Superior temporal gyrus (tissue), 1 donor: ENCODE results near the gene NR1D2.
A peak's percentile ranks its signal among the peaks of the same experiment; 100 is the strongest.

Source experiments
- DNase-seq: peaks from one replicate; pipeline ENCODE4 v3.0.0-alpha.2; 2016; ENCODE audit errors: extremely low spot score

NR1D2 gene

GRCh38 chr3:23964537-23965235 is 19.6 kb downstream of the NR1D2 start:
- DNase-seq, result no peak

GRCh38 chr3:23966328-23966727 is 21.2 kb downstream of the NR1D2 start:
- DNase-seq, result no peak

- no peak for DNase-seq
These were observed 23.5 kb downstream of the NR1D2 start for GRCh38 chr3:23968463-23969184.

GRCh38 chr3:23969393-23969792 is 24.3 kb downstream of the NR1D2 start:
- DNase-seq, result no peak

- no peak for DNase-seq
These were observed 26.6 kb downstream of the NR1D2 start for GRCh38 chr3:23971684-23972083.

DNA sequence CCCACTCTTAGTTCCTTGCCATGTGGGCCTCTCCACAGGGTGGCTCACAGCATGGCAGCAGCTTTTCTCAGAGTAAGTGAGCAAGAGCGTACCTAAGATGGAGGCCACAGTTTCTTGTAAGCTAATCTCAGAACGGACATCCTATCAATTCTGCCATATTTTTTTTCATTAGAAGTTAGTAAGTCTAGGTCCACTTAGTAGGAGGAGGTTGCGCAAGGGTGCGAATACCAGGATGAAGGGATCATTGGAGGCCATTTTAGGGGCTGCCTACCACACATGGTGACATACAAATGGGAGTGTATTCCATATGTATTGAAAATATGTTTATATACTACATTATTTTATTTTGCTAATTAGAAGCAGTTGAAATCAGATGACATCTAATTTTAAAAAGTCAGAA is 31.5 kb downstream of the NR1D2 start:
- no peak for DNase-seq

GRCh38 chr3:23979569-23979968 is 34.5 kb downstream of the NR1D2 start:
- no peak for DNase-seq

GRCh38 chr3:23981136-23981535 is 36.0 kb downstream of the NR1D2 start:
- no peak for DNase-seq

GRCh38 chr3:23981955-23982354 is 36.9 kb downstream of the NR1D2 start:
- no peak for DNase-seq

GRCh38 chr3:23984934-23985333 is 39.8 kb downstream of the NR1D2 start:
- DNase-seq, result no peak

- DNase-seq, result no peak
These were observed 40.9 kb downstream of the NR1D2 start for GRCh38 chr3:23985747-23986544.

GRCh38 chr3:23987356-23987755 is 42.3 kb downstream of the NR1D2 start:
- no peak for DNase-seq

DNA sequence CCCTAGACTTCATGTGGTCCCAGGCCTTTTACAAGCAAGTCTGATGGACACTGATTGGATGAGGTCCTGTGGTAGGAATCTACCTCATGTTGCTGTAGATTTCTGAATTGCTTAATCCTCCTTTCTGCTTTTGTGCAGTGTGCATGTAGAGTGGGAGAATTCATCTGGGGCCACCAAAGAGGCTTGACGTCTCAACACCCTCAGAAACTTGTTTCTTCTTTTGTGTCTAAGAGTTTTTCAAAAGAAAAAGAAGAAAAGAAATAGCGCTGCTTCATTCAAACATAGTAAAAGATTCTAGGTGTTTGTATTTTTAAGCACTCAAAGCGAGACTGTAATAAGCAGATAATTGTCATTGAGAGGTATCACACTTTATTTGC is 46.2 kb downstream of the NR1D2 start:
- no peak for DNase-seq

- DNase-seq, result peak; percentile 93
These were observed 46.9 kb downstream of the NR1D2 start for GRCh38 chr3:23991683-23992628.

GRCh38 chr3:23993556-23994243 is 48.6 kb downstream of the NR1D2 start:
- DNase-seq, result no peak

DNA sequence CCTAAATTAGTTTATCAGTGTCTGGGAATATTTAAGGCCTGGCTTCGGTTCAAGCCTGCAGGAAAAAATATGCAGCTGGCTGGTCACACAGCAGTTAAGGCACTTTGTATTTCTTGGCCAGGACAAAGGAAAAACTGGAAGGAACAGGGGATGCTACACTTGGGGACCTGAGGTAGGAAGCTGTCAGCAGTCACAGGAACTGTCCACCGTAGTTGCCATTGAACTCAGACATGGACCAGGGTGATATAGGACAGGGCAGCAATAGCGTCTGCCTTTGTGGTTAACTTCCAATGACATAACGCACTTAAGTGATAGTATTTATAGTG is 49.1 kb downstream of the NR1D2 start:
- DNase-seq, result no peak

GRCh38 chr3:23995219-23995618 is 50.1 kb downstream of the NR1D2 start:
- no peak for DNase-seq

DNA sequence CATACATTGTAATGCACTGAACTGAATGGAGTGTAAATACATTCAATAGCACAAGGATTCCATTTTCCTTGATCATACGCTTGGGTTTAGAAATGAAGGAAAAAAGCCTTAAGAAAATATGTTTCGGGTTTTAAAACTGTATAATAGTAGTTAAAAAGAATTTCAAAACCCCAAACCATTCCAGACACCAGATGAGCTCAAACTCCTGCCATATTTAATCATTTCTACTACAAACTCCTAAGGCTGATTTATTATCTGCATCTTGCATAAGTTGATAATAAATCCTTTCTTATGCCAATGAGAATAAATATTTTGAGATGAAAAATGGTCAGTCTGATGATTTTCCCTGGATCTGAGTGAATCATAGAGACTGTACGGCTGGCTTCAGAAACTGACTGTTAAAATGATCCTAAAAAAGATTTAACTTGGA is 51.0 kb downstream of the NR1D2 start:
- no peak for DNase-seq

GRCh38 chr3:23999012-23999641 is 54.0 kb downstream of the NR1D2 start:
- peak; percentile 97 for DNase-seq

DNA sequence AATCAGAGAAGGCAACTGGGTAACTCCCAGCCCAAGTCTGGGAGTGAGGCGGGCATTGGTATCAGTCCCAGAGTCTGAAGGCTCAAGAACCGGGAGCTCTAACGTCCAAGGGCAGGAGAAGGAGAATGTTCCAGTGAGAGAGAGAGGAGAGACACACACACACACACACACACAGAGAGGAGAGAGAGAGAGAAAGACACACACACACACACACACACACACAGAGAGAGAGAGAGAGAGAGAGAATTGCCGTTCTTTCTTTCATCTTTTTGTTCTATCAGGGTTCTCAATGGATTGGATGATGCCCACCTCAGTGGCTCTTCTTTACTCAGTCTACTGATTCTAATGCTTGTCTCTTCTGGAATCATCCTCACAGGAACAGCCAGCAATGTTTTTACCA is 57.0 kb downstream of the NR1D2 start:
- DNase-seq, result no peak

GRCh38 chr3:24003466-24003865 is 58.4 kb downstream of the NR1D2 start:
- DNase-seq, result no peak
